ENCODE results near the gene GET4. TPM values are rescaled to one million over a fixed set of nuclear protein-coding genes. Genes with fewer than 3 reads are reported as not detected.

GET4 gene
- total RNA-seq, 6 experiments from 2014 or later, result 15.6 to 38.3 (median 28.3) TPM

DNA sequence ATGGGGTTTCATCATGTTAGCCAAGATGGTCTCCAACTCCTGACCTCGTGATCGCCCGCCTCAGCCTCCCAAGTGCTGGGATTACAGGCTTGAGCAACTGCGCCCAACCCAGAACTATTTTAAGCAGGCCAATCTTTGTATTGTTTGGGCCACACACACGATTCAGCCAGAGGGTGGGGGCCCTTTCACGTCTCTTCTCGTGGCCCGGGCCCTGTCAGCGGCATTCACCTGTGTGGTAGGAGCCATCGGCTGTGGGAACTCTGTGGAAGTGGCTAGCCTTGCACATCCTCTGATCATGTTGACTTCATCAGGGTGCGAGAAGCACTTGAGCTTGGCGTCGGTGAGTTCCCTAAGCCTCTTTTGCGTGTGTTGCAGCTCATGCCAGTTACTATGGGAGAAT, 27.2 kb upstream of the GET4 start:
- intact Hi-C loops (cut with DNase I), result loop anchor here in 1 of 2 donors (10.0 kb wide), 1 partner anchor 64 kb away; no protein-coding TSS in a partner anchor
- Histone ChIP-seq H3K27me3 (no peaks in the 10 kb centered on the region), H3K4me3 (no peak overlapping the region), H3K36me3 (peaks cover 0 to 54% (median 21%) of the 10 kb centered on the region in 4 donors), H3K9me3 (no peaks in the 10 kb centered on the region), H3K27ac (no peak overlapping the region), H3K4me1 (no peaks in the 10 kb centered on the region)
- WGBS (ENCODE audit: insufficient coverage, low coverage, low lambda C conversion rate, missing lambda C conversion rate), result 75% methylated on average over 4 of the region's 14 CpGs
- DNase-seq (no peak), ATAC-seq (no peak)
- no peak for TF ChIP-seq POLR2A (IDR thresholded peaks at IDR 0.05)
- TF ChIP-seq, protein P1, sequence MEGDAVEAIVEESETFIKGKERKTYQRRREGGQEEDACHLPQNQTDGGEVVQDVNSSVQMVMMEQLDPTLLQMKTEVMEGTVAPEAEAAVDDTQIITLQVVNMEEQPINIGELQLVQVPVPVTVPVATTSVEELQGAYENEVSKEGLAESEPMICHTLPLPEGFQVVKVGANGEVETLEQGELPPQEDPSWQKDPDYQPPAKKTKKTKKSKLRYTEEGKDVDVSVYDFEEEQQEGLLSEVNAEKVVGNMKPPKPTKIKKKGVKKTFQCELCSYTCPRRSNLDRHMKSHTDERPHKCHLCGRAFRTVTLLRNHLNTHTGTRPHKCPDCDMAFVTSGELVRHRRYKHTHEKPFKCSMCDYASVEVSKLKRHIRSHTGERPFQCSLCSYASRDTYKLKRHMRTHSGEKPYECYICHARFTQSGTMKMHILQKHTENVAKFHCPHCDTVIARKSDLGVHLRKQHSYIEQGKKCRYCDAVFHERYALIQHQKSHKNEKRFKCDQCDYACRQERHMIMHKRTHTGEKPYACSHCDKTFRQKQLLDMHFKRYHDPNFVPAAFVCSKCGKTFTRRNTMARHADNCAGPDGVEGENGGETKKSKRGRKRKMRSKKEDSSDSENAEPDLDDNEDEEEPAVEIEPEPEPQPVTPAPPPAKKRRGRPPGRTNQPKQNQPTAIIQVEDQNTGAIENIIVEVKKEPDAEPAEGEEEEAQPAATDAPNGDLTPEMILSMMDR (IDR thresholded peaks at IDR 0.05), result no peak

DNA sequence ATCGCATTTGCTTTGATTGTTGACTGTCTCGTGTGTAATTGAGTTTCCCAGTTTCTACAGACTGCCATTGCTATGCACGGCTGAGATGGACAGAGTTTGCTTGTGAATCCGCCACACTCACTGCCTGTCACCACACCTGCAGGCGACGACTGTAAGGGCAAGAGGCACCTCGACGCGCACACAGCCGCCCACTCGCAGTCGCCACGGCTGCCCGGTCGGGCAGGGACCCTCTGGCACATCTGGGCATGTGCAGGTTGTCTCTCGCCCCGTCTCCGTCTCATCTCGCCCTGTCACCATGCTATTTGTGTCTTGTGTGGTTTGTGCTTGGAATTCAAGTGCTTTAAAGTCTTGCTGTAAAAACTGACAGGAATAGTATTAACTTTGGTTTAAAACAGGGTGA, 26.6 kb upstream of the GET4 start:
- Histone ChIP-seq H3K27me3 (no peaks in the 10 kb centered on the region), H3K4me3 (no peak overlapping the region), H3K27ac (no peak overlapping the region), H3K4me1 (peaks cover 0 to under 1% (median 0%) of the 10 kb centered on the region in 4 donors), H3K36me3 (peaks cover 0 to 57% (median 22%) of the 10 kb centered on the region in 4 donors), H3K9me3 (no peaks in the 10 kb centered on the region)
- 100% methylated on average over 3 of the region's 19 CpGs for WGBS (ENCODE audit: insufficient coverage, low coverage, low lambda C conversion rate, missing lambda C conversion rate)
- TF ChIP-seq POLR2A (IDR thresholded peaks at IDR 0.05), result no peak
- TF ChIP-seq, protein P1 (IDR thresholded peaks at IDR 0.05), result no peak
- no peak for DNase-seq
- no peak for ATAC-seq
- intact Hi-C loops (cut with DNase I), result loop anchor here in 1 of 2 donors (10.0 kb wide), 1 partner anchor 65 kb away; no protein-coding TSS in a partner anchor

DNA sequence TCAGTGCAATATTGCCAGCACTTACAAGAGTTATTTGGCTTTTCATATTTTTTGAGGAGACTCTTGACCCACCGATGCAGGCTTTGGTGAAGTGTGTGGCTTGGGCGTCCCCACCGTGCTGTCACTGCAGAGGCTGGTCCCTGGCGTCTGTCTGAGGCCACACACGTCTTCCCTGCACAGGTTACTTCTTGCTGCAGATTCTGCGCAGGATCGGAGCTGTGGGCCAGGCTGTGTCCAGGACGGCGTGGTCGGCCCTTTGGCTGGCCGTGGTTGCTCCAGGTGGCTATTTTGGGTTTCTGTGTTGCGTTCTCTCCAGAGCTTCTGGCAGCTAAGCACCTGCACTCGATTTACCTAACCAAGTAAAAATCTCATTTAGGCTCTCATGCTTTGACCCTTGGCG, 25.1 kb upstream of the GET4 start:
- H3K36me3 ChIP-seq, result peaks cover 0 to 57% (median 22%) of the 10 kb centered on the region in 4 donors
- intact Hi-C loops (cut with DNase I), result no loop called here
- no peak for ATAC-seq

DNA sequence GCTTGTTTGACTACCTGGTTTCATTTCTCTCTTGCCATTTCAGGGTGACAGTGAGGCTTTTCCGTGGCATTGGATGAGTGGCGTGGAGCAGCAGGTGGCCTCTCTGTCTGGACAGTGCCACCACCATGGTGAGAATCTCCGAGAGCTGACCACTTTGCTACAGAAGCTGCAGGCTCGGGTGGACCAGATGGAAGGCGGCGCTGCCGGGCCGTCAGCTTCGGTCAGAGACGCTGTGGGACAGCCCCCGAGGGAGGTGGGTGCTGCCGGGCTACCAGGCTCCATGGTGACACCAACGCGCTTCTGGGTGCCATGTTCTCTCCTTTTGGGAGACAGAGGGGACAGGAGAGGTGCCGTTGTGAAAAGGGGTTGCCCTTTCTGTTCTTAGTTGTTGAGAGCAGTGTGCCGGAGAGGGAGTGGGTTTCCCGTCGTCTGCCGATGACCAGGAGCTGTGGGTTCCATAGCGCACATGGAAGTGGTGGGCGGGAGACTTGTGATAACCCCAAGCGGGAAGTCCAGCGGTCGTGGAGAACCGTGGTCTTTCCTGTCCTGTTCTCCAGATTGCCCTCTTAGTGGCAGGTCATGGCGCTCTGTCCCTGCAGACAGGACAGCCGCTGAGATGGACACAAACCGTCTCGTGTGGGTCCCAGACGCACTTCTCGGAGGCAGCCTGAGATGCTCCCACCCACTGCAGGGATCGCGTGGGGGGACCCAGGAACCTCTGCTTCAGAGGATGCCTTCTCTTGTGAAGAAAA, 22.8 kb upstream of the GET4 start:
- 72% methylated on average over 8 of the region's 33 CpGs for WGBS (ENCODE audit: insufficient coverage, low coverage, low lambda C conversion rate, missing lambda C conversion rate)
- no peak overlapping the region for H3K27ac ChIP-seq
- peak in 1 of 3 donors; percentile 40 for DNase-seq
- intact Hi-C loops (cut with DNase I), result no loop called here
- H3K9me3 ChIP-seq, result no peaks in the 10 kb centered on the region
- peaks cover 0 to 15% (median 5%) of the 10 kb centered on the region in 4 donors for H3K4me1 ChIP-seq
- H3K36me3 ChIP-seq, result peaks cover 0 to 66% (median 28%) of the 10 kb centered on the region in 4 donors
- TF ChIP-seq, protein P1 (IDR thresholded peaks at IDR 0.05), result no peak
- no peak for TF ChIP-seq POLR2A (IDR thresholded peaks at IDR 0.05)
- no peak overlapping the region for H3K4me3 ChIP-seq
- no peaks in the 10 kb centered on the region for H3K27me3 ChIP-seq
- ATAC-seq, result peak in 2 of 4 donors; percentile 6 to 10

More for the DNA sequence above, 25.1 kb upstream of the GET4 start:
- WGBS (ENCODE audit: insufficient coverage, low coverage, low lambda C conversion rate, missing lambda C conversion rate), result 96% methylated on average over 8 of the region's 14 CpGs
- Histone ChIP-seq H3K27me3 (no peaks in the 10 kb centered on the region), H3K4me3 (no peak overlapping the region), H3K4me1 (peaks cover 0 to 11% (median 4%) of the 10 kb centered on the region in 4 donors), H3K27ac (no peak overlapping the region), H3K9me3 (no peaks in the 10 kb centered on the region)
- DNase-seq, result no peak
- TF ChIP-seq, protein P1 (IDR thresholded peaks at IDR 0.05), result no peak
- no peak for TF ChIP-seq POLR2A (IDR thresholded peaks at IDR 0.05)

Measured in right lobe of liver (tissue), 6 donors.